Right atrium auricular region (tissue), 2 donors: ENCODE data around the gene MOB2. TPM values are rescaled to one million over a fixed set of nuclear protein-coding genes. Genes with fewer than 3 reads are reported as not detected.

ENCODE experiments used
- DNase-seq: peaks from one replicate; pipeline ENCODE4 v3.0.0-alpha.2; 2019; ENCODE audit warnings: low spot score
- H3K27ac ChIP-seq, 2 donors: fragments of 200-600 bp; sonication (generic); 1 replicate in 1 of 2; 2 replicates in 1 of 2; pipeline ENCODE4 v1.5.1; 2016 to 2019
- H3K27me3 ChIP-seq, 2 donors: fragments of 200-600 bp; sonication (generic); one replicate each; pipeline versions ENCODE4 v1.5.1 to v1.6.0; 2017 to 2019
- H3K36me3 ChIP-seq: fragments of 200-600 bp; sonication (generic); one replicate; pipeline ENCODE4 v1.5.1; 2016
- H3K4me1 ChIP-seq, 2 donors: fragments of 200-600 bp; sonication (generic); one replicate each; pipeline versions ENCODE4 v1.5.1 to v1.6.0; 2017 to 2019
- H3K4me3 ChIP-seq, 2 donors: fragments of 200-600 bp; sonication (generic); 1 replicate in 1 of 2; 2 replicates in 1 of 2; pipeline ENCODE4 v1.5.1; 2017 to 2019; ENCODE audit warnings: mild to moderate bottlenecking in 1 of 2, moderate library complexity in 1 of 2
- H3K9me3 ChIP-seq, 2 donors: fragments of 200-600 bp; sonication (generic); one replicate each; pipeline ENCODE4 v1.5.1; 2019
- total RNA-seq, 2 donors: library from RNA; depleted of rRNA; stranded (reverse); fragments of >200 nt; gene quantifications; one replicate each; pipeline ENCODE4 v1.1.0, GENCODE V29; 2016
- TF ChIP-seq, protein P1 (sequence below), 2 donors: fragments of 200-600 bp; sonication (generic); IDR thresholded peaks; one replicate each; pipeline ENCODE4 v1.5.1; 2019; ENCODE audit warnings: antibody characterized with exemption in 2 of 2

MOB2 gene
- total RNA-seq, 2 donors from 2014 or later = 22.0 to 27.9 TPM

DNA sequence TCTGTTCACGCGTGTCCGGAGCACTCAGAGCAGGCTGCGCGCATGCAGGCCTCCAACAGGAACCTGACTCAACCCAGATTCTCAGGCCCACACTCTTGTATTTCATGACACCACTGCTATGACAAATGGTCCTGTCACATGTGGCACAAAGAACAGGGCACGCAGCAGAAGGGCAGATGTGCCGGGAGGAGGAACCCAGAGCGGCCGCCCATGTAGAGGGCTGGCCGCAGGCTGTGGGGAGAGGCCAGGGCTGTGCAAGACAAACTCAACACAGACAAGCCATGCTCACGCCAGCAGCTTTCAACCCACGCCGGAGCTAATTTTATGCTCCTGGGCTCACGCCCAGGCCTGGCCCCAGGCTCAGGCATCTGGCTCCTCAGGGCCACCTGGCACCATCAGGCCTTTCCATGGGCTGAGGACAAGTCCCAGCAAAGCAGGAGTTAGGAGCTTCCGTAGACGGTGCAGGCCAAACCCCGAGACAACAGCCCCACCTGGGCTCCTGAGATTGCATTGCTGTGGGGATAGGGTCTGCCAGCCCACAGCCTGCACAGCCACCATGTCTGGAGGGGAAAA lies 45.5 kb upstream of the MOB2 start:
- H3K27me3 ChIP-seq = no peaks in the 10 kb centered on the region
- no peak overlapping the region for H3K4me3 ChIP-seq
- peaks cover 4 to 95% of the 10 kb centered on the region in 2 donors for H3K4me1 ChIP-seq
- H3K36me3 ChIP-seq = no peaks in the 10 kb centered on the region
- TF ChIP-seq, protein P1, sequence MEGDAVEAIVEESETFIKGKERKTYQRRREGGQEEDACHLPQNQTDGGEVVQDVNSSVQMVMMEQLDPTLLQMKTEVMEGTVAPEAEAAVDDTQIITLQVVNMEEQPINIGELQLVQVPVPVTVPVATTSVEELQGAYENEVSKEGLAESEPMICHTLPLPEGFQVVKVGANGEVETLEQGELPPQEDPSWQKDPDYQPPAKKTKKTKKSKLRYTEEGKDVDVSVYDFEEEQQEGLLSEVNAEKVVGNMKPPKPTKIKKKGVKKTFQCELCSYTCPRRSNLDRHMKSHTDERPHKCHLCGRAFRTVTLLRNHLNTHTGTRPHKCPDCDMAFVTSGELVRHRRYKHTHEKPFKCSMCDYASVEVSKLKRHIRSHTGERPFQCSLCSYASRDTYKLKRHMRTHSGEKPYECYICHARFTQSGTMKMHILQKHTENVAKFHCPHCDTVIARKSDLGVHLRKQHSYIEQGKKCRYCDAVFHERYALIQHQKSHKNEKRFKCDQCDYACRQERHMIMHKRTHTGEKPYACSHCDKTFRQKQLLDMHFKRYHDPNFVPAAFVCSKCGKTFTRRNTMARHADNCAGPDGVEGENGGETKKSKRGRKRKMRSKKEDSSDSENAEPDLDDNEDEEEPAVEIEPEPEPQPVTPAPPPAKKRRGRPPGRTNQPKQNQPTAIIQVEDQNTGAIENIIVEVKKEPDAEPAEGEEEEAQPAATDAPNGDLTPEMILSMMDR (IDR thresholded peaks at IDR 0.05) = peak in 1 of 2 donors; percentile 13
- H3K9me3 ChIP-seq = no peaks in the 10 kb centered on the region
- DNase-seq = peak; percentile 68
- H3K27ac ChIP-seq = peak overlapping the region; percentile 83 to 87

DNA sequence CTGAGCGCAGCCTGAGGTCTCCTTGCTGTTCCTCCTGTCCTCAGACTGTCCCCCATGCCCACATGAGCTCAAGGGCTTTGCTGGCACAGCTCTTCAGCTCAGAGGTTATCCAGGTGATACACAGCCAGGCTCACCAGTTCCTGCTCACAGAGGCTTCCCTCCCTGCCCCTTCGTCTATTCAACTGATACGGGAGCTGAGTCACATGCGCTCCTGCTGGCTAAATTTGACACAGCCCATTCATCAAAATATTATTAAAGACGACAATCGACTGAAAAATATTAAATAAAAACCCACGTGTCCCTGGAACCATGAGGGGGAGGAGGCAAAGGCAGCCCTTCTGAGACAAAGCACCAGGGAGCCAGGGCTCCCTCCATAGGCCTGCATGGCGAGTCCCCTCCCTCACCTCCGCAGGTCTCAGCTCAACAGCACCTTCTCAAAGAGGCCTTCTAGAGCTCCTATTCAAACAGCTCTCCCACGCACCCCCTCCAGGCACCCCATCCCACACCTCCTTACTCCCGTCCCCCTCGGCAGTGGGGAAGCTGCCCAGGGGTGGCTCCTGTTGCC lies 45.0 kb upstream of the MOB2 start:
- Histone ChIP-seq H3K4me1 (peaks cover 4 to 89% of the 10 kb centered on the region in 2 donors), H3K27me3 (no peaks in the 10 kb centered on the region), H3K4me3 (no peak overlapping the region), H3K9me3 (no peaks in the 10 kb centered on the region), H3K27ac (peak overlapping the region; percentile 83 to 87), H3K36me3 (no peaks in the 10 kb centered on the region)
- no peak for DNase-seq
- TF ChIP-seq, protein P1 (IDR thresholded peaks at IDR 0.05) = no peak

DNA sequence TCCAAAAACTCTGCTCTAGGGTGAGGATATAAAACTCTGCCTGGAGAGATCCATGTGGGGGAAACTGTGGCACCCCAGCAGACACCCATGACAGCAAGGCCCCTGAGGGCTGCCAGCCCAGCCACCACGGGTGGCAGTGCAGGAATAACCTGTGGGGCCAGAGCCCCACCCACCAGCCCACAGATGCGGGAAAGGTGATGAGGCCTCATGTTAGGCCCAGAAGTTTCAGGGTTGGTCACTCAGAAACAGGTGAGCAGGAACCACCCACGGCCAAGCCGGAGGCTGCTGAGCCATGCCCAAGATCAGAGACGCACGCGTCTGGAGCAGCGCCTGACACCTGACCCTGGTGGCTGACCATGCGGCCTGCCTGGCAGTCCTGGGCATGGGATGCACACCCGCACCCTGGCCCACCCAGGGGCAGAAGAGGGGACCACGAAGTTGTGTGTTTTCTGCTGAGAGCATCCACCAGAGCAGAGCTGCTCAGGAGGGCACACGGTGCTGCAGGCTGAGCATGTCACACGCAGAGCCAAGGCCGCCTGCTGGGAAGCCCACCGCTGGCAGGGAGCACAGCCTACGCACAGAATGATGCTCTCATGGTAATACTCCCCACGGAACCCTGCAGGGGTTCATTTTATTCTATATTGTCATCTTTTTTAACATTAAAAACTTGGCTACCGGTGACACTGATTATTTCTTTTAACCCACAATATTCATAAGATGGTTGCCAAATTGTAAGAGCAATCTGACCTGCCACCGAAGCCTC lies 44.3 kb upstream of the MOB2 start:
- TF ChIP-seq, protein P1 (IDR thresholded peaks at IDR 0.05) = no peak
- peaks cover 3 to 84% of the 10 kb centered on the region in 2 donors for H3K4me1 ChIP-seq
- H3K4me3 ChIP-seq = no peak overlapping the region

DNA sequence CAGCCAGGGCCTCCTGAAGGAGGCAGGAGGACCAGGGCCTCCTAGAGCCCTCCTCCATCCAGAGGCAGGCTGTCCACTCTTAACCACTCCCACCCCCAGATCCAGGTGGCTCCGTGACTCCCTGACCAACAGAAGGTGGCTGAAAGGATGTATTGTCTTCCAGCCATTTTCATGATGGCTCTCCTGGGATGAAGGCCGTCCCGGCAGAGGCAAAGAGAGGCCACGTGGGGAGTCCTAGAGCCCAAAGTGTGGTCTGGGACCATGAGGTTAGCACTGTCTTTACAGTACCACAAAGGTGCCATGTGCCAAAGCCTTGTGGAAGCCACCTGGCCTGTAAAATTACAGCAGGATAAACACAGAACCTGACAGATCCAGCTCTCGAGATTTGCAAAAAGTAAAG lies 43.2 kb upstream of the MOB2 start:
- TF ChIP-seq, protein P1 (IDR thresholded peaks at IDR 0.05) = no peak
- Histone ChIP-seq H3K4me3 (no peak overlapping the region), H3K36me3 (no peaks in the 10 kb centered on the region), H3K27me3 (no peaks in the 10 kb centered on the region), H3K4me1 (peaks cover 0 to 75% of the 10 kb centered on the region in 2 donors), H3K27ac (peak overlapping the region in 1 of 2 donors; percentile 16), H3K9me3 (no peaks in the 10 kb centered on the region)
- DNase-seq = no peak

More for the DNA sequence above, 44.3 kb upstream of the MOB2 start:
- Histone ChIP-seq H3K9me3 (no peaks in the 10 kb centered on the region), H3K27me3 (no peaks in the 10 kb centered on the region), H3K27ac (peak overlapping the region; percentile 83 to 87), H3K36me3 (no peaks in the 10 kb centered on the region)
- no peak for DNase-seq

DNA sequence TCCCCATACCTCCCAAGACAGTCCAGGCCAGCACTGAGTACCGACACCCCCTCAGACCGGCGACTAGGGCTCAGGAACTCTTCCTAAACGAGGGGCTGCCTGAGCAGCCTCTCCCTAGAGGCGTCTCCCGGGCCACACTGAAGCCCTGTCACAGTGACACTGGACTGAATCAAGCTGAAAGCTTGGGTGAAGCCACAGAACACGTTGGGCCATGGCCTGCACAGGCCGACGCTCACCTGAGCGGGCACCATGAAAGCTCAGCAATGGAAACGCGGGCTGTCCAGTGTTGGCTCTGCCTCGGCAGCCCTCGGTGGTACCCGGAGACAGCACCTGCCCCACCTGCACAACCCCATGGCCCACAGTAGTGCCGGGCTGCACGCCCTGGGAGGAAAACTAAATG lies 42.7 kb upstream of the MOB2 start:
- DNase-seq = no peak
- Histone ChIP-seq H3K36me3 (no peaks in the 10 kb centered on the region), H3K27ac (peak overlapping the region in 1 of 2 donors; percentile 16), H3K4me3 (no peak overlapping the region), H3K4me1 (peaks cover 0 to 70% of the 10 kb centered on the region in 2 donors), H3K27me3 (no peaks in the 10 kb centered on the region), H3K9me3 (no peaks in the 10 kb centered on the region)
- TF ChIP-seq, protein P1 (IDR thresholded peaks at IDR 0.05) = no peak
